Chondrocyte (in vitro differentiated cells): ENCODE measurements around the gene TBRG4. TPM values are rescaled to one million over a fixed set of nuclear protein-coding genes. Genes with fewer than 3 reads are reported as not detected.

ENCODE experiments used
- DNase-seq: peaks from one replicate; pipeline ENCODE4 v3.0.0; 2021; ENCODE audit warnings: mixed read lengths, low spot score
- H3K27ac Mint-ChIP-seq: one replicate; pipeline ENCODE4 v1.8.0; 2021; ENCODE audit warnings: mild to moderate bottlenecking, moderate library complexity, mixed read lengths; ENCODE audit not compliant: unreplicated experiment
- H3K27me3 Mint-ChIP-seq: 2 replicates; pipeline ENCODE4 v1.8.0; 2021; ENCODE audit warnings: low read depth, mixed read lengths
- H3K36me3 Mint-ChIP-seq: 2 replicates; pipeline ENCODE4 v1.8.0; 2021; ENCODE audit warnings: low read depth, mixed read lengths
- H3K4me1 Mint-ChIP-seq: 2 replicates; pipeline ENCODE4 v1.8.0; 2021; ENCODE audit warnings: low read depth, mild to moderate bottlenecking, mixed read lengths
- H3K4me3 Mint-ChIP-seq: one replicate; pipeline ENCODE4 v1.8.0; 2021; ENCODE audit warnings: mild to moderate bottlenecking, moderate library complexity, mixed read lengths; ENCODE audit not compliant: unreplicated experiment
- H3K9me3 Mint-ChIP-seq: 2 replicates; pipeline ENCODE4 v1.8.0; 2021; ENCODE audit warnings: low read depth, mixed read lengths
- total RNA-seq: library from RNA; stranded (reverse); gene quantifications from 3 replicates; pipeline ENCODE4 v1.2.1, GENCODE V29; 2021
- TF ChIP-seq, protein P1 (sequence below): fragments of 200-600 bp; sonication (generic); IDR thresholded peaks from 2 replicates; pipeline ENCODE4 v1.5.0; 2021; ENCODE audit warnings: antibody characterized with exemption, mild to moderate bottlenecking, moderate library complexity

Gene TBRG4
- total RNA-seq, 1 donor from 2014 or later: 39.5 TPM

DNA sequence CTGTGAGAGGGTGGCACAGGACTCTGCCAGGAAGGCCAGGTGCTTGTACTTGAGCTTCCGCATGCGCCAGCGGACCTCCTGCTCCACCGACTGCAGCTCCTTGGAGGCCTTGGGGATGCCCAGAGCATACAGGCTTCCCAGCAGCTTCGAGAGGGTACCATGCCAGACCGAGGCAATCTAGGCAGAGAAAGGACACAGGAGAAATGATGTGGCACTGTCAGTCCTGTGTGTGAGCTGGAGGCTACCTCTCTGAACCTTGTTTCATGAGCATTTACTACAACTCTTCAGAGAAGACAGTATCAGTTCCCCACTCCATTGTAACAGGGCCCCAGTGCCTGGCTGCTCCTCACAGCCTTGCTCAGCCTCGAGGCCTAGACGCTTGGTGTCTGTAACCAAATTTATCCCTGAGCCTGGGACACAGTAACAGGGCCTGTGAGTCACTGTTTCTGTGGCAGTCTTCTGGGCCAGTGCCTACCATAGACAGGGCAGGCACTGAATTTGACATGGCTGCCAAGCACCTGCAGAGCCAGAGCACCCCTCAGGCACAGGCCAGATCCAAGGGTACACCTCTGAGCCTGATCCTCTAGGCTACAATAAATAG, 5.8 kb downstream of the TBRG4 start:
- TF ChIP-seq, protein P1, sequence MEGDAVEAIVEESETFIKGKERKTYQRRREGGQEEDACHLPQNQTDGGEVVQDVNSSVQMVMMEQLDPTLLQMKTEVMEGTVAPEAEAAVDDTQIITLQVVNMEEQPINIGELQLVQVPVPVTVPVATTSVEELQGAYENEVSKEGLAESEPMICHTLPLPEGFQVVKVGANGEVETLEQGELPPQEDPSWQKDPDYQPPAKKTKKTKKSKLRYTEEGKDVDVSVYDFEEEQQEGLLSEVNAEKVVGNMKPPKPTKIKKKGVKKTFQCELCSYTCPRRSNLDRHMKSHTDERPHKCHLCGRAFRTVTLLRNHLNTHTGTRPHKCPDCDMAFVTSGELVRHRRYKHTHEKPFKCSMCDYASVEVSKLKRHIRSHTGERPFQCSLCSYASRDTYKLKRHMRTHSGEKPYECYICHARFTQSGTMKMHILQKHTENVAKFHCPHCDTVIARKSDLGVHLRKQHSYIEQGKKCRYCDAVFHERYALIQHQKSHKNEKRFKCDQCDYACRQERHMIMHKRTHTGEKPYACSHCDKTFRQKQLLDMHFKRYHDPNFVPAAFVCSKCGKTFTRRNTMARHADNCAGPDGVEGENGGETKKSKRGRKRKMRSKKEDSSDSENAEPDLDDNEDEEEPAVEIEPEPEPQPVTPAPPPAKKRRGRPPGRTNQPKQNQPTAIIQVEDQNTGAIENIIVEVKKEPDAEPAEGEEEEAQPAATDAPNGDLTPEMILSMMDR: no peak
- H3K36me3 Mint-ChIP-seq: peaks cover 14% of the 10 kb centered on the region
- no peak overlapping the region for H3K4me3 Mint-ChIP-seq

DNA sequence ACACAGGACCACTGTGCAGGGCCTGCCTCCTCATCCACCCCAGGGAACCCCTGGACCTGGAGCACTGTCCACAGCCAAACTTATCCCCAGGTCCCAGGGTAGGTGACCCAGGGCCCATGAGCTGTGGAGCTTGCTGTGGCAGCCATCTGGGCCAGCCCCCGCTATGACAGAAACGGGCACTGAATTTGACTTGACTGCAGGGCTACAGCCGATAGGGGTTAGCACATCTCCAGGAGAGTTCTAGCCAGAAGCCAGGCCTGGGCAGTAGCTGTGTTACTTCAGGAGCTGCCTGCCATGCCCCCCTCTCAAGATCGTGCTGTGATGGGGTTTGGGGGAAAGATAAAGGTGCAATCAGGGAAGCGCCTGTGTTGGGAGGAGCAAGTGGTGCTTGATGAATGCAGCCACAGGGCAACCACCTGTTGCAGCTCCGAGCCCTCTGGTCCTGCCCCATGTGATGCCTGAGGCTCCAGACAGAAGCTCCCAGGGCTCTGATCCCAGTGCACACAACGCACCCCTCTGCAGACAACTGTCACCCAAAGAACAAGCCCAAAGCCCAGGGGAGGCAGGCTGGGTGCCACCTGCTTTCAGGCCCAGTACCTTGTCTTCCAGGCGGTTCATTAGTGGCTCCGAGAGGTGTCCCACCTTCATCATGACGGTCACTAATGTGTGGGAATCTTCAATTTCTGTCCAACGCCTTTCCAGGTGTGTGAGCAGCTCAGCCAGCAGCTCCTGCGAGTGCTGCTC, 6.5 kb downstream of the TBRG4 start:
- DNase-seq: no peak
- Mint-ChIP-seq H3K27ac (no peak overlapping the region), H3K36me3 (peaks cover 19% of the 10 kb centered on the region), H3K4me1 (peaks cover 17% of the 10 kb centered on the region), H3K27me3 (no peaks in the 10 kb centered on the region), H3K9me3 (no peaks in the 10 kb centered on the region), H3K4me3 (no peak overlapping the region)
- TF ChIP-seq, protein P1: no peak

More for the DNA sequence above, 5.8 kb downstream of the TBRG4 start:
- DNase-seq: no peak
- no peaks in the 10 kb centered on the region for H3K27me3 Mint-ChIP-seq
- H3K4me1 Mint-ChIP-seq: peaks cover 24% of the 10 kb centered on the region
- H3K27ac Mint-ChIP-seq: no peak overlapping the region
- H3K9me3 Mint-ChIP-seq: no peaks in the 10 kb centered on the region

DNA sequence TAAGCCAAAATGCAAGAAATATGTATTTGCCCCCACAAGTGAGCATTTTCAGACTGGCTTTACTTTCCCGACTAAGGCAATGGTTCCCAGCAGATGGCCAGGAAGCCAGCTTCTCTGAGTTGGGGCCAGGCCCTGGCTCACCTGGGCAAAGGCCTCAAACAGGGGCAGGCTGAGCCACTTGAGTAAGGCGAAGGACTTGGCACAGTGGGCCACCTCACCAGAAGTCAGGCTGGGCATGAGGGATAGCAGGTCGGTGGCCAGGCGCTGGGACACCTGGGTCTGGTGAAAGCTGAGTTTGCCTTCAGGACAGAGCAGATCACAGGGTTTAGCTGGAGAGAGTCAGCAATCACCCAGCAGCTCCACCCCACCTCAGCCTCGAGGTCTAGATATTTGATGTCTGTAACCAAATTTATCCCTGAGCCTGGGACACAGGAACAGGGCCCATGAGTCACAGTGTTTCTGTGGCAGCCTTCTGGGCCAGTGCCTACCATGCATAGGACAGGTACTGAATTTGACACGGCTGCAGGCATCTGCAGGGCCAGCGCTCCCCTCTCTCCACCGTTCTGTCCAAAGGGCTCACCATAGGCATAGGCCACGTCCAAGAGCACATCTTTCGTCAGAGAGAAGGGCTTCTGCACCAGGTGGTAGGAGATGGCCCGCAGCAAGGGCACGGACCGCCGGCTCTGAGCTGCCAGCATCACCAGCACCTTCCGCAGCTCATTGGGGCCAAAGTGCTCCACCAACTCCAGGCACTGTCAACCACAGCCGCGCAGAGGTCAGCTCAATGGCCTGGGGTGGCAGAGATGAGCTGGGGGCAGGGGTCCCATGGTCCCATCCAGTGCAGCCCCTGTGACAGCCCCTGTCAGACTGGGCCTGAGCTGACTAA, 7.3 kb downstream of the TBRG4 start:
- Mint-ChIP-seq H3K27me3 (no peaks in the 10 kb centered on the region), H3K9me3 (no peaks in the 10 kb centered on the region), H3K27ac (no peak overlapping the region), H3K36me3 (peaks cover 21% of the 10 kb centered on the region), H3K4me1 (peaks cover 15% of the 10 kb centered on the region), H3K4me3 (no peak overlapping the region)
- TF ChIP-seq, protein P1: no peak
- no peak for DNase-seq

DNA sequence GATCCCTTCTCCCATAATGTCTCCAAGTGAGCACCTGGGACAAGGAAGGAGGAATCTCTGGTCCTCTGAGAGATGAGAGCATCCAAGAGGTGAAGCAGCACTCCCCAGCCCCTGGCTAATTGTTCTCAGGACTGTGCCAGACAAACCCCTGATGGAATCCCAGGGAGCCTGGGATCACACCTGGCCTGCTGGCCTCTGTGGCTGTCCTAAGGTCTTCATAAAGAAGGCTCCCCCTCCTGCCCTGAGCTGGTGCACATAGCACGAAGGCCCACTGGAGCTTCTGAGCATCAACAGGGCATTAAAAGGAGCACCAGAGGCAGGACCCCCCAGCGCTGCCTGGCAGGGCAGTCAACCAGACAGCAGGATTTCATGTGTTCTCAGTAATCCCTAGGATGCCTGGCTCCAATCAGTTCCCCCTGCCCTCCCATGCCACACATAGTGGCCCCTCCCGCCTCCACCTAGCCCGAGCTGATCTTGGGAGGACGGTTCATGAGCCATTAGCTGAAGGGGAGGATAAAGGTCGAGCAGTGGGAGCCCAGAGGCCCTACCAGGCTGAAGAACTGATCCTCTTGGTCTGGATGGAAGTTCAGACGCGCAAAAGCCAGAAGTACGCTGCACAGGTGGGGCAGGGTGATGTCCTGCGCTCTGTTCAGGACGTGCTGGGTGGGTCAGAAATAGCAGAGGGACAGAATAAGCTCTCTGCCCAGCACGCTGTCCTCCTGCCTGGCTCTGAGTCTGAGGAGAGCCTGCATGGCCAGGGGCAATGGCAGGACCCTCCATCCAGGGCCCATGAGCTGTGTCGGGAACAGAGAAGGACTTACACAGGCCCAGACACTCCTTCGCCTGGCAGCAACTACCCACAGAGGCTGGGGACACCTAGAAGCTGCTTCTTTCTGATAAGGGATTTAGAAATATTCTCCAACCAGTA, 8.4 kb downstream of the TBRG4 start:
- Mint-ChIP-seq H3K27ac (no peak overlapping the region), H3K36me3 (peaks cover 19% of the 10 kb centered on the region), H3K9me3 (no peaks in the 10 kb centered on the region), H3K4me1 (peaks cover 6% of the 10 kb centered on the region), H3K27me3 (no peaks in the 10 kb centered on the region), H3K4me3 (no peak overlapping the region)
- TF ChIP-seq, protein P1: no peak
- no peak for DNase-seq
